Anterior cingulate cortex (tissue), 58 donors: ENCODE measurements around the gene TRIM16.
"Not testable (repeated sequence)": the region's sequence is repeated elsewhere in the genome, so short reads cannot be mapped to it uniquely, and the experiment has no call there.

Source experiments
- DNase-seq, 58 donors: peaks; one replicate each; lab custom pipeline; 2025; lab: John Stamatoyannopoulos, UW

TRIM16 gene

GRCh38 chr17:15659663-15660062, 24.4 kb downstream of the TRIM16 start:
- DNase-seq, result no peak

- no peak for DNase-seq
Measured at GRCh38 chr17:15659236-15659635, 24.9 kb downstream of the TRIM16 start.

GRCh38 chr17:15658296-15658695, 25.8 kb downstream of the TRIM16 start:
- no peak for DNase-seq

- DNase-seq, result no peak
Measured at GRCh38 chr17:15657868-15658267, 26.2 kb downstream of the TRIM16 start.

GRCh38 chr17:15654886-15655561, 29.1 kb downstream of the TRIM16 start:
- DNase-seq, result no peak

- not testable (repeated sequence) for DNase-seq
Measured at GRCh38 chr17:15654401-15654800, 29.7 kb downstream of the TRIM16 start.

- no peak for DNase-seq
Measured at GRCh38 chr17:15652960-15653359, 31.2 kb downstream of the TRIM16 start.

- DNase-seq, result peak in 54 of 58 donors; percentile 13 to 95 (median 56)
Measured at GRCh38 chr17:15651583-15652110, 32.5 kb downstream of the TRIM16 start.

- DNase-seq, result peak in 5 of 58 donors; percentile 6 to 44 (median 16)
Measured at GRCh38 chr17:15650741-15651582, 33.1 kb downstream of the TRIM16 start.

- DNase-seq, result peak in 1 of 58 donors; percentile 55
Measured at GRCh38 chr17:15649861-15650421, 34.2 kb downstream of the TRIM16 start.

- no peak for DNase-seq
Measured at GRCh38 chr17:15648386-15648785, 35.7 kb downstream of the TRIM16 start.

- DNase-seq, result not testable (repeated sequence)
Measured at GRCh38 chr17:15645942-15646312, 38.2 kb downstream of the TRIM16 start.

GRCh38 chr17:15645099-15645941, 38.8 kb downstream of the TRIM16 start:
- DNase-seq, result not testable (repeated sequence)

GRCh38 chr17:15642505-15643251, 41.4 kb downstream of the TRIM16 start:
- not testable (repeated sequence) for DNase-seq

- DNase-seq, result not testable (repeated sequence)
Measured at GRCh38 chr17:15642014-15642413, 42.1 kb downstream of the TRIM16 start.

GRCh38 chr17:15630930-15631453, 53.1 kb downstream of the TRIM16 start:
- not testable (repeated sequence) for DNase-seq

- DNase-seq, result not testable (repeated sequence)
Measured at GRCh38 chr17:15629991-15630390, 54.1 kb downstream of the TRIM16 start.

- DNase-seq, result not testable (repeated sequence)
Measured at GRCh38 chr17:15623661-15624209, 60.4 kb downstream of the TRIM16 start.

GRCh38 chr17:15623255-15623654, 60.9 kb downstream of the TRIM16 start:
- DNase-seq, result not testable (repeated sequence)
